ENCODE results near the gene PCLO. TPM values are rescaled to one million over a fixed set of nuclear protein-coding genes. Genes with fewer than 3 reads are reported as not detected.

The PCLO gene
- total RNA-seq, 1 experiment from 2014 or later, result 7.5 TPM

DNA sequence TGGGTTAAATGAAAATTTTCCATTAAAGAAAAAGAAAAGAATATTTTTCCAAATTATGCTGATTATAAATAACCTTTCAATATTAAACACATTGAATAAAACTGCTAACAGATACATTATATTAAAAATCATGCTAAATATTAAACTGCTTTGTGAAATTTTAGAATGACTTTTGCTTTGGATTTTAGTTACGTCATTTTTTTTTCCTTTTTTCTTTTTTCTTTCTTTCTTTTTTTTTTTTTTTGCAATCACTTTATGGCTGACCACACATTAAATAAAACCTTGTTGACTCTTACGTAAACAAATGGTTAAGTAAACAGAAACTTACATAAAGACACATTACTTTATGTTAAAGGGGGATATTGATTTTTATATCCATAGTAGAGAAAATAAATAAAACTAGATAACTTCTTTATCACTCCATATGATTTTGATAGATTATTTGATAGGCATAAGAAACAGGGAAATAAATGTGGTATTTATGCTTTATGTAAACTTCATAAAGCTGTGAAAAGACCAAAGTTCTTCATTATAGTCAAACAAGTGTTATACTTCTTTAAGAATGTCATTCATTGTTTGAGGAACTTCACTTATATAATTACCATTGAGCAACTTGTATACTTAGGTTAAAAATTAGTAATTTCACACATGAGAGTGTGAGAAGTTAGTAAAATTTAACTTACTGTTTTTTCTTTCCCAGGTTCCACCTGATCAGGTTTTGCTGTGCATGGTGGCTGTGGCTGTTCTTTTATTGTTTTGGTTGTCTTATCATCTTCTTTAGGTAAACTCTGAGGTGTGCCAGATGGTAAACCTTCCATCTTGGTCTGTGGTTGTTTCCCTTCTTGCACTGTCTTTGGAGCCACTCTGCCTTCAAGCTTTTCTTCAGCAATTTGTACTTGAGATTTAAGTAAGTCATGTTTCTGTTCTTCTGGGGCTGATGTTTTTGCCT lies 197.3 kb downstream of the PCLO start:
- Histone ChIP-seq H3K27ac (ENCODE audit: low read length) (no peak overlapping the region), H3K4me2 (ENCODE audit: low read length) (no peak overlapping the region), H3K9ac (ENCODE audit: low read length) (no peak overlapping the region), H2AFZ (ENCODE audit: low read length) (no peak overlapping the region), H3K4me1 (ENCODE audit: insufficient read depth, low read length) (peaks cover 10% of the 10 kb centered on the region; the same call in 1 of the 2 replicates), H3K4me3 (ENCODE audit: low read length) (no peak overlapping the region), H3K79me2 (ENCODE audit: low read length) (no peaks in the 10 kb centered on the region), H4K20me1 (ENCODE audit: low read length) (no peaks in the 10 kb centered on the region), H3F3A (ENCODE audit: low read length, unreplicated experiment) (no peaks in the 10 kb centered on the region), H3K27me3 (ENCODE audit: low read length) (no peaks in the 10 kb centered on the region), H3K9me2 (replicated peaks; ENCODE audit: low read length) (no peaks in the 10 kb centered on the region), H3K9me3 (ENCODE audit: low read length) (no peaks in the 10 kb centered on the region), H3K36me3 (ENCODE audit: low read depth, low read length) (no peaks in the 10 kb centered on the region)
- CTCF ChIA-PET, result no interaction called here
- ATAC-seq (no peak), DNase-seq (no peak)
- POLR2A ChIA-PET (ENCODE audit: unreplicated experiment), result no interaction called here
- no TSS peak for BruUV-seq (replicated peaks)
- intact Hi-C loops (cut with micrococcal nuclease), result no loop called here
- TF ChIP-seq EZH2phosphoT487 (IDR thresholded peaks at IDR 0.05; ENCODE audit: borderline replicate concordance, low read length), result no peak
- no peak for TF ChIP-seq CTCF (conservative IDR thresholded peaks at IDR 0.05; ENCODE audit: low read depth, low read length)
- no peak for TF ChIP-seq EZH2 (IDR thresholded peaks at IDR 0.05; ENCODE audit: low read length, unreplicated experiment)

GRCh38 chr7:82964150-82964882 lies 198.4 kb downstream of the PCLO start:
- ChIA-PET POLR2A (ENCODE audit: unreplicated experiment) (no interaction called here), CTCF (no interaction called here)
- ATAC-seq (no peak), DNase-seq (no peak)
- H3K27me3 ChIP-seq (ENCODE audit: low read length), result no peaks in the 10 kb centered on the region
- H3K4me3 ChIP-seq (ENCODE audit: low read length), result no peak overlapping the region
- H3K9me2 ChIP-seq (replicated peaks; ENCODE audit: low read length), result no peaks in the 10 kb centered on the region
- no peak for TF ChIP-seq EZH2phosphoT487 (IDR thresholded peaks at IDR 0.05; ENCODE audit: borderline replicate concordance, low read length)
- TF ChIP-seq CTCF (conservative IDR thresholded peaks at IDR 0.05; ENCODE audit: low read depth, low read length), result no peak
- TF ChIP-seq EZH2 (IDR thresholded peaks at IDR 0.05; ENCODE audit: low read length, unreplicated experiment), result no peak
- no peak overlapping the region for H2AFZ ChIP-seq (ENCODE audit: low read length)
- no peak overlapping the region for H3K9ac ChIP-seq (ENCODE audit: low read length)
- intact Hi-C loops (cut with micrococcal nuclease), result no loop called here
- no peak overlapping the region for H3K27ac ChIP-seq (ENCODE audit: low read length)
- H3K4me2 ChIP-seq (ENCODE audit: low read length), result no peak overlapping the region
- H3K79me2 ChIP-seq (ENCODE audit: low read length), result no peaks in the 10 kb centered on the region
- peaks cover 10% of the 10 kb centered on the region; the same call in 1 of the 2 replicates for H3K4me1 ChIP-seq (ENCODE audit: insufficient read depth, low read length)
- no TSS peak for BruUV-seq (replicated peaks)
- no peaks in the 10 kb centered on the region for H3F3A ChIP-seq (ENCODE audit: low read length, unreplicated experiment)
- H3K36me3 ChIP-seq (ENCODE audit: low read depth, low read length), result no peaks in the 10 kb centered on the region
- H3K9me3 ChIP-seq (ENCODE audit: low read length), result no peaks in the 10 kb centered on the region
- H4K20me1 ChIP-seq (ENCODE audit: low read length), result no peaks in the 10 kb centered on the region
